HG02798 (cell line): ENCODE results near the gene NTM.
"Not testable (repeated sequence)": the region's sequence is repeated elsewhere in the genome, so short reads cannot be mapped to it uniquely, and the experiment has no call there.

Source experiments
- ATAC-seq: cut with Tn5 transposase; IDR thresholded peaks from one replicate; pipeline ENCODE4 v1.9.1; 2021; ENCODE audit warnings: mild to moderate bottlenecking; ENCODE audit not compliant: unreplicated experiment, poor library complexity

NTM gene

GRCh38 chr11:132070907-132071306 is 700.5 kb downstream of the NTM start:
- not testable (repeated sequence) for ATAC-seq

- no peak for ATAC-seq
Measured at GRCh38 chr11:132072044-132072857, 701.8 kb downstream of the NTM start.

- no peak for ATAC-seq
Measured at GRCh38 chr11:132072858-132073211, 702.4 kb downstream of the NTM start.

GRCh38 chr11:132073787-132074186 is 703.4 kb downstream of the NTM start:
- no peak for ATAC-seq

- no peak for ATAC-seq
Measured at GRCh38 chr11:132075447-132075846, 705.0 kb downstream of the NTM start.

GRCh38 chr11:132077416-132077815 is 707.0 kb downstream of the NTM start:
- no peak for ATAC-seq

- no peak for ATAC-seq
Measured at GRCh38 chr11:132078264-132079076, 708.1 kb downstream of the NTM start.

GRCh38 chr11:132080127-132080526 is 709.7 kb downstream of the NTM start:
- ATAC-seq: no peak

- no peak for ATAC-seq
Measured at GRCh38 chr11:132082566-132082965, 712.2 kb downstream of the NTM start.

- no peak for ATAC-seq
Measured at GRCh38 chr11:132084433-132084832, 714.0 kb downstream of the NTM start.

GRCh38 chr11:132087148-132087547 is 716.7 kb downstream of the NTM start:
- ATAC-seq: no peak

GRCh38 chr11:132088551-132088950 is 718.1 kb downstream of the NTM start:
- no peak for ATAC-seq

GRCh38 chr11:132093536-132094259 is 723.3 kb downstream of the NTM start:
- ATAC-seq: no peak

- no peak for ATAC-seq
Measured at GRCh38 chr11:132094598-132094997, 724.2 kb downstream of the NTM start.

- ATAC-seq: no peak
Measured at GRCh38 chr11:132095230-132096131, 725.1 kb downstream of the NTM start.

- no peak for ATAC-seq
Measured at GRCh38 chr11:132096132-132096825, 725.9 kb downstream of the NTM start.

- ATAC-seq: peak; percentile 76
Measured at GRCh38 chr11:132099692-132100091, 729.3 kb downstream of the NTM start.

- no peak for ATAC-seq
Measured at GRCh38 chr11:132100583-132100982, 730.2 kb downstream of the NTM start.

GRCh38 chr11:132101881-132102280 is 731.5 kb downstream of the NTM start:
- ATAC-seq: no peak
